H1 (cell line): ENCODE data around the gene METAP1D. TPM values are rescaled to one million over a fixed set of nuclear protein-coding genes. Genes with fewer than 3 reads are reported as not detected.

Experiments
- CTCF ChIA-PET: fragments of 300-600 bp; sonication (Branson Sonifier 250); formaldehyde crosslinking; loops from one replicate; lab custom pipeline; 2021; ENCODE audit not compliant: partially characterized antibody; lab: Charles Lee
- POLR2A ChIA-PET: fragments of 300-600 bp; sonication (Branson Sonifier 250); formaldehyde crosslinking; loops from one replicate; lab custom pipeline; 2021; ENCODE audit warnings: inconsistent platforms; ENCODE audit not compliant: partially characterized antibody; lab: Charles Lee
- DNase-seq, 2 experiments: peaks; one replicate each; pipeline versions ENCODE4 v3.0.0 to v3.0.0-alpha.2; 2010 to 2022; ENCODE audit warnings: low spot score in 2 of 2, low read depth in 1 of 2, mixed read lengths in 1 of 2
- FAIRE-seq: peaks from 2 replicates; lab custom pipeline; 2011; peaks lifted over from hg19 to GRCh38; lab: Jason Lieb, UNC
- H2AFZ ChIP-seq: 2 replicates; pipeline ENCODE4 v1.8.1; 2012; ENCODE audit warnings: low read length, inconsistent platforms
- H2AK5ac ChIP-seq: 2 replicates; pipeline ENCODE4 v1.6.1; 2013; ENCODE audit warnings: low read depth, low read length
- H2BK120ac ChIP-seq: replicated peaks from 2 replicates; pipeline ENCODE3; 2013; ENCODE audit warnings: low read depth, low read length, inconsistent platforms
- H2BK12ac ChIP-seq: 2 replicates; pipeline ENCODE4 v1.6.1; 2013; ENCODE audit warnings: low read depth, low read length
- H2BK15ac ChIP-seq: 2 replicates; pipeline ENCODE4 v1.6.1; 2013; ENCODE audit warnings: low read length
- H2BK20ac ChIP-seq: 2 replicates; pipeline ENCODE4 v1.6.1; 2013; ENCODE audit warnings: low read length
- H2BK5ac ChIP-seq: 2 replicates; pipeline ENCODE4 v1.6.1; 2013; ENCODE audit warnings: low read depth, low read length
- H3K14ac ChIP-seq: 2 replicates; pipeline ENCODE4 v1.6.1; 2013; ENCODE audit warnings: inconsistent platforms; ENCODE audit not compliant: insufficient read length
- H3K18ac ChIP-seq: 2 replicates; pipeline ENCODE4 v1.6.1; 2013; ENCODE audit warnings: low read length; ENCODE audit errors: extremely low read depth
- H3K23ac ChIP-seq: 2 replicates; pipeline ENCODE4 v1.6.1; 2013; ENCODE audit warnings: inconsistent platforms; ENCODE audit not compliant: insufficient read length
- H3K23me2 ChIP-seq: 2 replicates; pipeline ENCODE4 v1.6.1; 2013; ENCODE audit warnings: low read depth, low read length
- H3K27ac ChIP-seq: 2 replicates; pipeline ENCODE4 v1.6.1; 2011; ENCODE audit warnings: low read depth, low read length, inconsistent platforms
- H3K27me3 ChIP-seq, 4 experiments: replicated peaks in 1 of 4; 1 replicate in 1 of 4; 2 replicates in 3 of 4; pipeline versions ENCODE4 v1.6.1 to v1.8.1; 2011 to 2013; ENCODE audit warnings: low read length in 3 of 4, mild to moderate bottlenecking in 3 of 4, inconsistent platforms in 2 of 4, mixed read lengths in 2 of 4, moderate library complexity in 1 of 4; ENCODE audit not compliant: control insufficient read depth in 3 of 4, insufficient read depth in 3 of 4; ENCODE audit errors: extremely low read depth in 1 of 4
- H3K36me3 ChIP-seq, 4 experiments: 2 replicates each; pipeline versions ENCODE4 v1.6.1 to v1.8.1; 2011 to 2013; ENCODE audit warnings: mild to moderate bottlenecking in 4 of 4, low read length in 3 of 4, moderate library complexity in 2 of 4, control low read depth in 1 of 4, inconsistent platforms in 1 of 4; ENCODE audit not compliant: insufficient read depth in 4 of 4, control insufficient read depth in 2 of 4
- H3K4ac ChIP-seq: replicated peaks from 2 replicates; pipeline ENCODE3; 2013; ENCODE audit warnings: low read length, low read depth, mixed read lengths, inconsistent platforms; ENCODE audit not compliant: insufficient read length
- H3K4me1 ChIP-seq, 4 experiments: replicated peaks in 1 of 4; 1 replicate in 1 of 4; 2 replicates in 3 of 4; pipeline versions ENCODE4 v1.6.1 to v1.8.1; 2011 to 2013; ENCODE audit warnings: low read length in 3 of 4, inconsistent platforms in 2 of 4, mixed read lengths in 1 of 4; ENCODE audit not compliant: insufficient read depth in 4 of 4, control insufficient read depth in 3 of 4
- H3K4me2 ChIP-seq, 2 experiments: 2 replicates each; pipeline versions ENCODE4 v1.6.1 to v1.8.1; 2011 to 2013; ENCODE audit warnings: low read depth in 2 of 2, low read length in 2 of 2, control low read depth in 1 of 2, inconsistent platforms in 1 of 2, mild to moderate bottlenecking in 1 of 2; ENCODE audit not compliant: insufficient read depth in 1 of 2
- H3K4me3 ChIP-seq, 4 experiments: fragments of 200-600, 300-600 bp in 1 of 4; sonication (generic), shearing (Covaris generic), sonication (Bioruptor Twin) in 1 of 4; 2 replicates each; pipeline versions ENCODE4 v1.5.1 to v1.8.1; 2011 to 2016; ENCODE audit warnings: low read length in 4 of 4, low read depth in 3 of 4, control low read depth in 2 of 4, inconsistent platforms in 2 of 4, mild to moderate bottlenecking in 2 of 4, mixed read lengths in 1 of 4, moderate library complexity in 1 of 4; ENCODE audit not compliant: insufficient read depth in 2 of 4; ENCODE audit errors: extremely low read depth in 1 of 4
- H3K56ac ChIP-seq: replicated peaks from 2 replicates; pipeline ENCODE3; 2013; ENCODE audit warnings: low read depth, mild to moderate bottlenecking, mixed read lengths, low read length, inconsistent platforms; ENCODE audit not compliant: insufficient read length
- H3K79me1 ChIP-seq: 2 replicates; pipeline ENCODE4 v1.6.1; 2013; ENCODE audit warnings: low read depth, low read length, control low read depth
- H3K79me2 ChIP-seq, 2 experiments: 2 replicates each; pipeline versions ENCODE4 v1.6.1 to v1.8.1; 2012 to 2013; ENCODE audit warnings: low read length in 2 of 2, mild to moderate bottlenecking in 2 of 2, inconsistent platforms in 1 of 2; ENCODE audit not compliant: insufficient read depth in 2 of 2, control insufficient read depth in 1 of 2
- H3K9ac ChIP-seq, 4 experiments: replicated peaks in 1 of 4; 1 replicate in 1 of 4; 2 replicates in 3 of 4; pipeline versions ENCODE4 v1.6.1 to v1.8.1; 2011 to 2013; ENCODE audit warnings: low read depth in 3 of 4, low read length in 3 of 4, control low read depth in 2 of 4, mild to moderate bottlenecking in 2 of 4, moderate library complexity in 2 of 4, inconsistent platforms in 1 of 4; ENCODE audit errors: extremely low read depth in 1 of 4
- H3K9me3 ChIP-seq, 2 experiments: 2 replicates each; pipeline versions ENCODE4 v1.6.1 to v1.8.1; 2012 to 2013; ENCODE audit warnings: mild to moderate bottlenecking in 2 of 2, moderate library complexity in 2 of 2, control low read depth in 1 of 2, inconsistent platforms in 1 of 2, low read depth in 1 of 2, low read length in 1 of 2, mixed read lengths in 1 of 2; ENCODE audit not compliant: insufficient read depth in 2 of 2
- H4K20me1 ChIP-seq, 2 experiments: replicated peaks in 1 of 2; 2 replicates each; pipeline versions ENCODE3 to v1.8.1; 2011 to 2013; ENCODE audit warnings: inconsistent platforms in 2 of 2, low read length in 2 of 2, mild to moderate bottlenecking in 1 of 2; ENCODE audit not compliant: insufficient read depth in 2 of 2, control insufficient read depth in 1 of 2
- H4K5ac ChIP-seq: 2 replicates; pipeline ENCODE4 v1.6.1; 2013; ENCODE audit warnings: low read length, low read depth, mixed read lengths, inconsistent platforms; ENCODE audit not compliant: insufficient read length
- H4K8ac ChIP-seq: 2 replicates; pipeline ENCODE4 v1.8.0; 2013; ENCODE audit warnings: mild to moderate bottlenecking, moderate library complexity, low read length, inconsistent platforms; ENCODE audit not compliant: insufficient read depth; ENCODE audit errors: extremely low read depth
- H4K91ac ChIP-seq: replicated peaks from 2 replicates; pipeline ENCODE3; 2013; ENCODE audit warnings: low read length, mixed read lengths, inconsistent platforms; ENCODE audit not compliant: insufficient read length
- ATF2 ChIP-seq: IDR thresholded peaks from 2 replicates; pipeline ENCODE4 v1.6.1; 2012; ENCODE audit warnings: low read length, inconsistent platforms
- ATF3 ChIP-seq: IDR thresholded peaks from 2 replicates; pipeline ENCODE4 v1.6.1; 2011; ENCODE audit warnings: low read depth, mild to moderate bottlenecking, low read length; ENCODE audit not compliant: insufficient read depth
- BRCA1 ChIP-seq: IDR thresholded peaks from 2 replicates; pipeline ENCODE4 v1.6.1; 2012; ENCODE audit warnings: low read depth, low read length, improper control_type of control experiment
- CBX5 ChIP-seq: fragments of 300-800, 300-1000 bp; sonication (generic); IDR thresholded peaks from 2 replicates; pipeline ENCODE4 v1.7.1; 2016; ENCODE audit warnings: antibody characterized with exemption, low read length, low read depth
- CBX8 ChIP-seq: fragments of 300-800, 300-1000 bp; sonication (generic); IDR thresholded peaks from 2 replicates; pipeline ENCODE4 v1.7.1; 2016; ENCODE audit warnings: low read depth, low read length, borderline replicate concordance
- CEBPB ChIP-seq: IDR thresholded peaks from 2 replicates; pipeline ENCODE4 v1.6.1; 2012; ENCODE audit warnings: low read depth, low read length
- KDM4A ChIP-seq: IDR thresholded peaks from one replicate; pipeline ENCODE4 v1.7.1; 2012; ENCODE audit warnings: low read depth, mild to moderate bottlenecking, moderate library complexity, low read length, inconsistent platforms; ENCODE audit not compliant: severe bottlenecking
- RBBP5 ChIP-seq: IDR thresholded peaks from 2 replicates; pipeline ENCODE4 v1.7.1; 2012; ENCODE audit warnings: low read depth, mild to moderate bottlenecking, inconsistent platforms, low read length, moderate library complexity, borderline replicate concordance
- SP4 ChIP-seq: IDR thresholded peaks from 2 replicates; pipeline ENCODE4 v1.6.1; 2012; ENCODE audit warnings: low read length, inconsistent platforms
- TBP ChIP-seq: IDR thresholded peaks from 2 replicates; pipeline ENCODE4 v1.6.1; 2011; ENCODE audit warnings: low read depth, low read length, improper control_type of control experiment
- TEAD4 ChIP-seq: IDR thresholded peaks from 2 replicates; pipeline ENCODE4 v1.6.1; 2012; ENCODE audit warnings: low read depth, low read length, inconsistent platforms, mixed read lengths
- YY1 ChIP-seq: IDR thresholded peaks from 2 replicates; pipeline ENCODE4 v1.6.1; 2011; ENCODE audit warnings: low read depth, mild to moderate bottlenecking, low read length
- WGBS, 2 experiments: shearing (Covaris generic) in 1 of 2; methylation state at CpG; one replicate each; pipeline versions ENCODE4 v1.1.6 to v1.1.7; 2013 to 2015; ENCODE audit warnings: low lambda C conversion rate in 2 of 2, mixed read lengths in 2 of 2, inconsistent platforms in 1 of 2, low coverage in 1 of 2, missing lambda C conversion rate in 1 of 2; ENCODE audit not compliant: insufficient replicate concordance in 2 of 2, insufficient coverage in 1 of 2, insufficient read length in 1 of 2; ENCODE audit errors: extremely low coverage in 1 of 2, missing lambda C conversion rate in 1 of 2; 5-methylcytosine and 5-hydroxymethylcytosine counted together
- polyA plus RNA-seq, 7 experiments: library from polyadenylated mRNA; depleted of rRNA in 3 of 7; stranded (reverse) in 5 of 7; unstranded in 2 of 7; fragments of >200 nt in 5 of 7; fragments of 200-250 nt in 2 of 7; gene quantifications; 1 replicate in 5 of 7; 2 replicates in 1 of 7; 4 replicates in 1 of 7; pipeline versions ENCODE4 v1.2.1 to v1.2.3, GENCODE V29; 2011 to 2013; ENCODE audit warnings: missing spikeins in 2 of 7, mixed read lengths in 2 of 7
- total RNA-seq: library from RNA; stranded (reverse); fragmentation: NEBNext Ultra II Directional; extraction: Animal tissue kit (Norgen Biotek cat#: 25700); gene quantifications from 2 replicates; pipeline ENCODE4 v1.2.1, GENCODE V29; 2021

METAP1D gene
- total and polyA plus RNA-seq, 2 of the 8 experiments (the other 6 are each of a cell fraction or from before 2014, with no cell fraction given) = 3.9 to 6.2 TPM

- ChIA-PET CTCF (interaction anchor here (0.6 to 1.1 kb wide), 3 partner anchors 26 to 758 kb away, joined by 3 read pairs; no protein-coding TSS in a partner anchor), POLR2A (interaction anchor here (1.5 kb wide), 1 partner anchor 21 kb away, joined by 3 read pairs; no protein-coding TSS in a partner anchor)
- no peak overlapping the region for H2BK5ac ChIP-seq
- no peak overlapping the region for H2BK15ac ChIP-seq
- DNase-seq (no peak), FAIRE-seq (no peak)
- no peak overlapping the region for H3K27ac ChIP-seq
- no peak overlapping the region for H3K18ac ChIP-seq
- no peak overlapping the region for H3K23ac ChIP-seq
- H4K20me1 ChIP-seq = peaks cover 0 to 2% of the 10 kb centered on the region in 2 experiments
- no peak overlapping the region for H2AK5ac ChIP-seq
- no peak overlapping the region for H2BK120ac ChIP-seq
- no peaks in the 10 kb centered on the region for H3K79me1 ChIP-seq
- H3K4me3 ChIP-seq = no peak overlapping the region
- no peak overlapping the region for H2BK20ac ChIP-seq
- H3K27me3 ChIP-seq = no peaks in the 10 kb centered on the region
- H2AFZ ChIP-seq = no peak overlapping the region
- no peak overlapping the region for H3K4me2 ChIP-seq
- H3K9me3 ChIP-seq = no peaks in the 10 kb centered on the region
- peaks cover 0 to 40% (median 7%) of the 10 kb centered on the region in 4 experiments; a peak in 4 of 8 replicates for H3K36me3 ChIP-seq
- H4K8ac ChIP-seq = no peak overlapping the region
- H3K23me2 ChIP-seq = no peaks in the 10 kb centered on the region
- WGBS, 2 experiments = 93% methylated on average over 4 of the region's 4 CpGs; no CpG with 5 or more reads in 1 of the 2 experiments
- H3K14ac ChIP-seq = no peak overlapping the region
- no peaks in the 10 kb centered on the region for H3K79me2 ChIP-seq
- no peak overlapping the region for H3K9ac ChIP-seq
- H4K5ac ChIP-seq = no peak overlapping the region
- no peak overlapping the region for H3K4ac ChIP-seq
- no peak overlapping the region for H4K91ac ChIP-seq
- H2BK12ac ChIP-seq = no peak overlapping the region
- H3K56ac ChIP-seq = no peak overlapping the region
- H3K4me1 ChIP-seq = no peaks in the 10 kb centered on the region
- TF ChIP-seq RBBP5 = no peak
- no peak for TF ChIP-seq CBX5
- TF ChIP-seq ATF3 = no peak
- TF ChIP-seq BRCA1 = no peak
- no peak for TF ChIP-seq TEAD4
- TF ChIP-seq CEBPB = no peak
- TF ChIP-seq KDM4A = no peak
- TF ChIP-seq ATF2 = no peak
- no peak for TF ChIP-seq TBP
- no peak for TF ChIP-seq SP4
- TF ChIP-seq YY1 = no peak
- no peak for TF ChIP-seq CBX8
Observed at GRCh38 chr2:171979103-171979502, 20.6 kb upstream of the METAP1D start.
